Panc1 (cell line): Measurements from ENCODE around the gene IGF1. TPM values are rescaled to one million over a fixed set of nuclear protein-coding genes. Genes with fewer than 3 reads are reported as not detected.

Experiments used
- ATAC-seq: fragments of 200-7000 bp; cut with Tn5 transposase; 2 replicates; pipeline ENCODE4 v1.9.1; 2020; ENCODE audit warnings: mild to moderate bottlenecking, moderate library complexity
- BruUV-seq: library from RNA; stranded (reverse); fragments of 400-500 nt; replicated peaks from 2 replicates; lab custom pipeline; 2021; lab: Mats Ljungman, UMichigan
- CTCF ChIA-PET: fragments of 300-600 bp; sonication (Branson Sonifier 250); formaldehyde crosslinking; loops from one replicate; lab custom pipeline; 2022; ENCODE audit warnings: antibody characterized with exemption; lab: Charles Lee
- POLR2A ChIA-PET: fragments of 300-600 bp; sonication (Branson Sonifier 250); formaldehyde crosslinking; loops from one replicate; lab custom pipeline; 2022; ENCODE audit warnings: antibody characterized with exemption; lab: Charles Lee
- DNase-seq: peaks from one replicate; pipeline ENCODE4 v3.0.0-alpha.2; 2010; ENCODE audit warnings: low read depth, low spot score
- H3K27ac ChIP-seq: 2 replicates; pipeline ENCODE4 v1.5.1; 2011; ENCODE audit warnings: mild to moderate bottlenecking, low read length, inconsistent platforms
- H3K27me3 ChIP-seq: fragments of 200-500 bp; sonication (Bioruptor generic); 2 replicates; pipeline ENCODE4 v1.6.0; 2014; ENCODE audit warnings: low read length, inconsistent platforms; ENCODE audit not compliant: control insufficient read depth, insufficient read depth
- H3K36me3 ChIP-seq: fragments of 200-500 bp; sonication (Bioruptor generic); 2 replicates; pipeline ENCODE4 v1.5.1; 2014; ENCODE audit warnings: inconsistent platforms, mild to moderate bottlenecking, low read length, moderate library complexity; ENCODE audit not compliant: control insufficient read depth, insufficient read depth
- H3K4me1 ChIP-seq: 2 replicates; pipeline ENCODE4 v1.5.1; 2011; ENCODE audit warnings: inconsistent platforms, mild to moderate bottlenecking, low read length, moderate library complexity; ENCODE audit not compliant: control insufficient read depth, insufficient read depth
- H3K4me3 ChIP-seq, 2 experiments: 2 replicates each; pipeline ENCODE4 v1.5.1; 2011 to 2012; ENCODE audit warnings: low read depth in 2 of 2, low read length in 2 of 2, mild to moderate bottlenecking in 2 of 2, inconsistent platforms in 1 of 2, moderate library complexity in 1 of 2
- H3K9me3 ChIP-seq: fragments of 200-500 bp; sonication (Bioruptor generic); 2 replicates; pipeline ENCODE4 v1.5.1; 2014; ENCODE audit warnings: low read depth, mild to moderate bottlenecking, inconsistent platforms, low read length, moderate library complexity; ENCODE audit not compliant: control insufficient read depth, insufficient read depth
- POLR2AphosphoS5 ChIP-seq: IDR thresholded peaks from 2 replicates; pipeline ENCODE4 v1.6.1; 2012; ENCODE audit warnings: mild to moderate bottlenecking, low read depth, low read length, moderate library complexity
- SIN3A ChIP-seq: IDR thresholded peaks from 2 replicates; pipeline ENCODE4 v1.6.1; 2012; ENCODE audit warnings: low read depth, mild to moderate bottlenecking, low read length, moderate library complexity, borderline replicate concordance; ENCODE audit not compliant: insufficient read depth
- TCF7L2 ChIP-seq: IDR thresholded peaks from 2 replicates; pipeline ENCODE4 v1.6.1; 2011; ENCODE audit warnings: mild to moderate bottlenecking, low read depth, low read length, inconsistent platforms
- in situ Hi-C: cut with HindIII; loops from 2 replicates; pipeline ENCODE4 v1.10.0; 2016; ENCODE audit warnings: low sequenced_read_pairs, low pct_unique_long_range_greater_than_20kb
- intact Hi-C: fragments of 100-400 bp; cut with micrococcal nuclease; formaldehyde crosslinking; loops from one replicate; pipeline ENCODE4 v1.10.0; 2022; ENCODE audit not compliant: unreplicated experiment
- total RNA-seq: library from RNA; stranded (reverse); gene quantifications from one replicate; pipeline ENCODE4 v1.2.1, GENCODE V29; 2021; ENCODE audit not compliant: unreplicated experiment
- TF ChIP-seq, protein P1 (sequence below): fragments of 450-650 bp; IDR thresholded peaks from 2 replicates; pipeline ENCODE4 v1.5.1; 2017; ENCODE audit warnings: mild to moderate bottlenecking
- TF ChIP-seq, protein P2 (sequence below), 2 experiments: IDR thresholded peaks; 2 replicates each; pipeline ENCODE4 v1.6.1; 2011 to 2012; ENCODE audit warnings: low read depth in 2 of 2, control low read depth in 1 of 2, low read length in 1 of 2, mild to moderate bottlenecking in 1 of 2, moderate library complexity in 1 of 2; ENCODE audit not compliant: insufficient read depth in 1 of 2

IGF1 gene
- total RNA-seq, 1 experiment from 2014 or later: not detected

DNA sequence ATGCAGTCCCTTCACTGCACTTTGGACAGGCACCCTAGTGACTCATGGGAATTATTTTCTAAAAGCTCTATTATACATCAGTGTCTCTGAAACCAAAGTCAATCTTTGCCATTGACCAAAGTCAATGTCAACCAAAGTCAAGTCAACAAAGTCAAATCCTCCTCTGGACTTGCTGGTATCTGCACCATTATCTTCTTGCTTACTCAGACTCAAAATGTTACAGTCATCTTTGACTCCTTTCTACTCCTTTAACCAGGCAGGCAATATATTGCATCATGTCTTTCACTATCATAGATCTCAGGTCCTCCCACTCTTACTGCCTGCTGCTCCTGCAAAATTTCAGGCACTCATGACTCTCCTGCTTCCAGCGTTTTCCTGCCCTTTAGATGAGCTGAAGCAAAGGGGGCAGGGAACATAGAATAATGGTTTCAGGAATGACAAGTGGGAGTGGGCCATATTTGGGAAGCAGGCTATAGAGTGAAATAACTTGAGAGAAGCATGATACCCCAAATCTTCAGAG is 39.2 kb downstream of the IGF1 start:
- Histone ChIP-seq H3K4me1 (no peaks in the 10 kb centered on the region), H3K4me3 (no peak overlapping the region), H3K9me3 (no peaks in the 10 kb centered on the region), H3K27ac (no peak overlapping the region), H3K36me3 (no peaks in the 10 kb centered on the region), H3K27me3 (no peaks in the 10 kb centered on the region)
- ChIA-PET CTCF (no interaction called here), POLR2A (no interaction called here)
- DNase-seq (no peak), ATAC-seq (no peak)
- TF ChIP-seq SIN3A (no peak), TCF7L2 (no peak)
- no TSS peak for BruUV-seq
- intact Hi-C loops: no loop called here
- in situ Hi-C loops: no loop called here

DNA sequence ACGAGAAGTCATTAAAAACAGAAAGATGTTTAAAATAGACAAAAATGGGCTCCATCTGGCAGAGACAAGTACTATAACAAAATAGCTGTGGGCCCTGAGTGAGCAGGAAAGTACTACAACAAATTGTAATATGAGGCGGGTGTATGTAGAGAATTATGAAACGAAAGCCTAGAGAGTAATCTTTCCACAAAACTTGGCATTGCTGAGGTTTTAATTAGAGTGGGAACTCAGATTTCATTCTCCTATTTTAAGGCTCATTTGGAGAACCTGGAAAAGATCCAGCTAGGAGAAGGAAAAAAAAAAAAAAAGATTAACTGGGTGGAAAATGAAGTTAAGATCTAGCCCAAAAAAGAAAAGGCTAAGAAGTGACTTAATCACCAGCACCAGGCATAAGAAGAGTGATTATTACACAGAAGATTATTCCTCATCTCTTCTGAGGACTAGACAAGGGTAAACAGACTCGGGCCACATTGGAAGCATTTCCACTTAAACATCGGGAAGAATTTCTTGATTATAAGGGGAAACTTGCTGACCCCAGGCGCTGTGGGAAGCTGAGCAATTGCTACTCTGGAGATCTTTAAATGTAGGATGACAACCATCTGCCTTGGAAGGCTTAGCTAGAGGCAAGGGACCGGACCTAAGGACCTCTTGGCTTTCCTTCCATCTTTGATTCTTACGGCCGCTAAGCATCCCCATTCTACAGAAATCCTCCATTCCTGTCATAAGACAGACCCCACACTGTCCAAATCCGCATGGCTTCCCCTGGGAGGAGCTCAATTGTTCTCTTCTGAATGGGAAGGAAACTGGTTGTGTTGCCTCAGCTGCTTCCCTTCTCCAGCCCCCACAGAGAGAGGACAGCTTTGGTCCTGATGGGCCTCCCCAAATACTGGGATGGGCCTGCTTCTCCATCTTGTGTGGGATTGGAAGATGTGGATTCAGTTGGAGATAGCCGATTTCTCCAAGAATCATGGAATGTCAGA is 40.6 kb downstream of the IGF1 start:
- no peaks in the 10 kb centered on the region for H3K9me3 ChIP-seq
- H3K27me3 ChIP-seq: no peaks in the 10 kb centered on the region
- CTCF ChIA-PET: no interaction called here
- DNase-seq: no peak
- no peak for ATAC-seq
- no peak overlapping the region for H3K4me3 ChIP-seq
- no peak overlapping the region for H3K27ac ChIP-seq
- intact Hi-C loops (no loop called here), in situ Hi-C loops (no loop called here)
- H3K36me3 ChIP-seq: no peaks in the 10 kb centered on the region
- BruUV-seq: no TSS peak
- no peaks in the 10 kb centered on the region for H3K4me1 ChIP-seq
- POLR2A ChIA-PET: no interaction called here
- TF ChIP-seq POLR2AphosphoS5: no peak
- no peak for TF ChIP-seq TCF7L2
- TF ChIP-seq, protein P1, sequence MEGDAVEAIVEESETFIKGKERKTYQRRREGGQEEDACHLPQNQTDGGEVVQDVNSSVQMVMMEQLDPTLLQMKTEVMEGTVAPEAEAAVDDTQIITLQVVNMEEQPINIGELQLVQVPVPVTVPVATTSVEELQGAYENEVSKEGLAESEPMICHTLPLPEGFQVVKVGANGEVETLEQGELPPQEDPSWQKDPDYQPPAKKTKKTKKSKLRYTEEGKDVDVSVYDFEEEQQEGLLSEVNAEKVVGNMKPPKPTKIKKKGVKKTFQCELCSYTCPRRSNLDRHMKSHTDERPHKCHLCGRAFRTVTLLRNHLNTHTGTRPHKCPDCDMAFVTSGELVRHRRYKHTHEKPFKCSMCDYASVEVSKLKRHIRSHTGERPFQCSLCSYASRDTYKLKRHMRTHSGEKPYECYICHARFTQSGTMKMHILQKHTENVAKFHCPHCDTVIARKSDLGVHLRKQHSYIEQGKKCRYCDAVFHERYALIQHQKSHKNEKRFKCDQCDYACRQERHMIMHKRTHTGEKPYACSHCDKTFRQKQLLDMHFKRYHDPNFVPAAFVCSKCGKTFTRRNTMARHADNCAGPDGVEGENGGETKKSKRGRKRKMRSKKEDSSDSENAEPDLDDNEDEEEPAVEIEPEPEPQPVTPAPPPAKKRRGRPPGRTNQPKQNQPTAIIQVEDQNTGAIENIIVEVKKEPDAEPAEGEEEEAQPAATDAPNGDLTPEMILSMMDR: no peak
- TF ChIP-seq, protein P2, sequence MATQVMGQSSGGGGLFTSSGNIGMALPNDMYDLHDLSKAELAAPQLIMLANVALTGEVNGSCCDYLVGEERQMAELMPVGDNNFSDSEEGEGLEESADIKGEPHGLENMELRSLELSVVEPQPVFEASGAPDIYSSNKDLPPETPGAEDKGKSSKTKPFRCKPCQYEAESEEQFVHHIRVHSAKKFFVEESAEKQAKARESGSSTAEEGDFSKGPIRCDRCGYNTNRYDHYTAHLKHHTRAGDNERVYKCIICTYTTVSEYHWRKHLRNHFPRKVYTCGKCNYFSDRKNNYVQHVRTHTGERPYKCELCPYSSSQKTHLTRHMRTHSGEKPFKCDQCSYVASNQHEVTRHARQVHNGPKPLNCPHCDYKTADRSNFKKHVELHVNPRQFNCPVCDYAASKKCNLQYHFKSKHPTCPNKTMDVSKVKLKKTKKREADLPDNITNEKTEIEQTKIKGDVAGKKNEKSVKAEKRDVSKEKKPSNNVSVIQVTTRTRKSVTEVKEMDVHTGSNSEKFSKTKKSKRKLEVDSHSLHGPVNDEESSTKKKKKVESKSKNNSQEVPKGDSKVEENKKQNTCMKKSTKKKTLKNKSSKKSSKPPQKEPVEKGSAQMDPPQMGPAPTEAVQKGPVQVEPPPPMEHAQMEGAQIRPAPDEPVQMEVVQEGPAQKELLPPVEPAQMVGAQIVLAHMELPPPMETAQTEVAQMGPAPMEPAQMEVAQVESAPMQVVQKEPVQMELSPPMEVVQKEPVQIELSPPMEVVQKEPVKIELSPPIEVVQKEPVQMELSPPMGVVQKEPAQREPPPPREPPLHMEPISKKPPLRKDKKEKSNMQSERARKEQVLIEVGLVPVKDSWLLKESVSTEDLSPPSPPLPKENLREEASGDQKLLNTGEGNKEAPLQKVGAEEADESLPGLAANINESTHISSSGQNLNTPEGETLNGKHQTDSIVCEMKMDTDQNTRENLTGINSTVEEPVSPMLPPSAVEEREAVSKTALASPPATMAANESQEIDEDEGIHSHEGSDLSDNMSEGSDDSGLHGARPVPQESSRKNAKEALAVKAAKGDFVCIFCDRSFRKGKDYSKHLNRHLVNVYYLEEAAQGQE (IDR thresholded peaks at IDR 0.05; ENCODE audit: insufficient read depth in 1 of 2, low read depth in 2 of 2, low read length in 1 of 2): no peak
- no peak for TF ChIP-seq SIN3A
